Bronchial epithelial cell (primary cell): ENCODE data around the gene PIK3C2B. TPM values are rescaled to one million over a fixed set of nuclear protein-coding genes. Genes with fewer than 3 reads are reported as not detected.

Experiments used
- DNase-seq: peaks from one replicate; pipeline ENCODE4 v3.0.0-alpha.2; 2010; ENCODE audit warnings: low read depth
- FAIRE-seq: peaks from 2 replicates; lab custom pipeline; 2011; peaks lifted over from hg19 to GRCh38; lab: Jason Lieb, UNC
- H3K27me3 ChIP-seq: 2 replicates; pipeline ENCODE4 v1.5.1; 2011; ENCODE audit warnings: low read length; ENCODE audit not compliant: control insufficient read depth, insufficient read depth
- H3K36me3 ChIP-seq: 2 replicates; pipeline ENCODE4 v1.5.1; 2011; ENCODE audit warnings: low read length; ENCODE audit not compliant: control insufficient read depth, insufficient read depth
- H3K4me3 ChIP-seq: 2 replicates; pipeline ENCODE4 v1.5.1; 2011; ENCODE audit warnings: mild to moderate bottlenecking, low read depth, low read length, control low read depth
- CTCF ChIP-seq: IDR thresholded peaks from 2 replicates; pipeline ENCODE4 v1.5.1; 2011; ENCODE audit warnings: mild to moderate bottlenecking, moderate library complexity, low read length, control low read depth, inconsistent platforms; ENCODE audit not compliant: insufficient read depth, severe bottlenecking
- total RNA-seq: library from RNA; depleted of rRNA; stranded (reverse); fragments of >200 nt; gene quantifications from 2 replicates; pipeline ENCODE4 v1.2.1, GENCODE V29; 2014

Gene PIK3C2B
- total RNA-seq: 2.1 and 8.4 TPM in 2 replicates

- peak; percentile 74 for TF ChIP-seq CTCF
- FAIRE-seq (no peak), DNase-seq (peak; percentile 62)
These were observed at the start of gene PIK3C2B for GRCh38 chr1:204494281-204495077. Gene PIK3C2B, minus strand, starts transcription at chr1:204494805. Its CDS starts 25,003 bp downstream, at chr1:204469802.

GRCh38 chr1:204544321-204544720 is 49.7 kb upstream of the PIK3C2B start:
- no peak for FAIRE-seq
- Histone ChIP-seq H3K36me3 (peaks cover 16% of the 10 kb centered on the region), H3K27me3 (no peaks in the 10 kb centered on the region), H3K4me3 (no peak overlapping the region)
- peak; percentile 79 for DNase-seq
- no peak for TF ChIP-seq CTCF

More at GRCh38 chr1:204494281-204495077, at the start of gene PIK3C2B:
- no peaks in the 10 kb centered on the region for H3K36me3 ChIP-seq
- no peaks in the 10 kb centered on the region for H3K27me3 ChIP-seq
- peak within 1 kb of the TSS; percentile 63 for H3K4me3 ChIP-seq

GRCh38 chr1:204541626-204542025 is 47.0 kb upstream of the PIK3C2B start:
- FAIRE-seq: no peak
- no peak for DNase-seq
- Histone ChIP-seq H3K36me3 (peaks cover 20% of the 10 kb centered on the region), H3K4me3 (no peak overlapping the region), H3K27me3 (no peaks in the 10 kb centered on the region)
- no peak for TF ChIP-seq CTCF

GRCh38 chr1:204532832-204533231 is 38.2 kb upstream of the PIK3C2B start:
- FAIRE-seq (no peak), DNase-seq (no peak)
- Histone ChIP-seq H3K27me3 (no peaks in the 10 kb centered on the region), H3K36me3 (peaks cover 17% of the 10 kb centered on the region), H3K4me3 (no peak overlapping the region)
- no peak for TF ChIP-seq CTCF

- DNase-seq (no peak), FAIRE-seq (no peak)
- H3K27me3 ChIP-seq: no peaks in the 10 kb centered on the region
- H3K36me3 ChIP-seq: peaks cover 19% of the 10 kb centered on the region
- H3K4me3 ChIP-seq: no peak overlapping the region
- no peak for TF ChIP-seq CTCF
These were observed 36.3 kb upstream of the PIK3C2B start for GRCh38 chr1:204530932-204531331.

GRCh38 chr1:204529371-204529895 is 34.8 kb upstream of the PIK3C2B start:
- FAIRE-seq (no peak), DNase-seq (no peak)
- H3K27me3 ChIP-seq: no peaks in the 10 kb centered on the region
- H3K36me3 ChIP-seq: peaks cover 20% of the 10 kb centered on the region
- no peak for TF ChIP-seq CTCF
- no peak overlapping the region for H3K4me3 ChIP-seq
